OCI-LY3 (cell line): ENCODE data around the gene ARSJ.

Experiments used
- H2AFZ ChIP-seq: fragments of 200-600, 300-600 bp; shearing (Covaris generic); 2 replicates; pipeline ENCODE4 v1.6.0; 2014; ENCODE audit warnings: antibody characterized with exemption, low read depth, low read length
- H3K27ac ChIP-seq: fragments of 200-600, 300-600 bp; sonication (generic); 2 replicates; pipeline ENCODE4 v1.5.1; 2014; ENCODE audit warnings: mild to moderate bottlenecking, low read length, moderate library complexity, mixed read lengths
- H3K27me3 ChIP-seq: fragments of 200-600, 300-600 bp; sonication (generic); 2 replicates; pipeline ENCODE4 v1.6.1; 2014; ENCODE audit warnings: low read depth, low read length, mixed read lengths
- H3K36me3 ChIP-seq: fragments of 200-600, 300-600 bp; sonication (generic); replicated peaks from 2 replicates; pipeline ENCODE3; 2014; ENCODE audit warnings: low read depth, low read length, mixed read lengths
- H3K4me1 ChIP-seq: fragments of 300-600, 200-600 bp; sonication (generic); 2 replicates; pipeline ENCODE4 v1.6.1; 2014; ENCODE audit warnings: low read length, mixed read lengths
- H3K4me2 ChIP-seq: fragments of 200-600, 300-600 bp; sonication (generic); 2 replicates; pipeline ENCODE4 v1.6.1; 2014; ENCODE audit warnings: low read length, mixed read lengths
- H3K4me3 ChIP-seq: fragments of 300-600, 200-600 bp; sonication (generic); 2 replicates; pipeline ENCODE4 v1.5.1; 2014; ENCODE audit warnings: antibody characterized with exemption, mild to moderate bottlenecking, low read length, moderate library complexity
- H3K79me2 ChIP-seq: fragments of 300-600, 200-600 bp; shearing (Covaris generic); 2 replicates; pipeline ENCODE4 v1.6.1; 2014; ENCODE audit warnings: mild to moderate bottlenecking, low read length, mixed read lengths
- H3K9ac ChIP-seq: fragments of 300-600, 200-600 bp; shearing (Covaris generic); 2 replicates; pipeline ENCODE4 v1.6.0; 2014; ENCODE audit warnings: mild to moderate bottlenecking, low read length, moderate library complexity
- H3K9me3 ChIP-seq: fragments of 200-600, 300-600 bp; shearing (Covaris generic); 2 replicates; pipeline ENCODE4 v1.6.1; 2014; ENCODE audit warnings: low read length, mixed read lengths; ENCODE audit not compliant: insufficient read depth
- H4K20me1 ChIP-seq: fragments of 200-600, 300-600 bp; sonication (generic); 2 replicates; pipeline ENCODE4 v1.6.1; 2016; ENCODE audit warnings: low read length, mixed read lengths; ENCODE audit not compliant: insufficient read depth
- EZH2phosphoT487 ChIP-seq: fragments of 200-600 bp; shearing (Covaris generic); IDR thresholded peaks from 2 replicates; pipeline ENCODE4 v1.6.1; 2018; ENCODE audit warnings: antibody characterized with exemption, mixed run types, low read depth
- TF ChIP-seq, protein P1 (sequence below): fragments of 200-600, 300-600 bp; sonication (generic); IDR thresholded peaks from 2 replicates; pipeline ENCODE4 v1.5.1; 2014; ENCODE audit warnings: antibody characterized with exemption, low read length, low read depth

ARSJ gene

DNA sequence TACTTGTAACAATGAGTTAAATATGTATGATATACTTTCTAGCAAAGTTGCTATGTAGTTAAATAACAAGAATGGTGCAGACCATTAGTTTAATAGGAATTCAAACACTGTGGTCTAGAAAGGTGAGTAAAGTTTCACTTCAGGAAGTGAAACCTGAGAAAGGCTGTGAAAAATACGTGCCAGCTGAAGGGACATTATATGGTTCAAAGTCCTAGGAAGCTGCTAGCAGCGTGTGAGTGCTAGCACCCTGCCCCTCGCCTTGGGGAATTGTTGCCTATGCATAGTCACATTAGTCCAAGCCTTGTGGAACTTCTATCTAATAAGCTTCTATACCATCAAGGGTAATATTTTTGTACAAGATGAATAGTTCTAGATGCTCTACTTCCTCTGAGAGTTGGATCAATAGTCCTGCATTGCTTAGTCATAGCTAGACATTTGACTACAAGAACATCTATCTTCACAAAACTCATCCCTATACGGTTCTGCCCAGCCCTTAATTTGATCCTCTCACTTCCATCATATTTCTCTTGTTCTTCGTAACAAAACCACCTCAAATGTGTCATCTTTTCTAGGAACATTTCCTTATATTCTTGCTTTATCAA is 45.8 kb upstream of the ARSJ start:
- H2AFZ ChIP-seq = no peak overlapping the region
- H3K79me2 ChIP-seq = no peaks in the 10 kb centered on the region
- H3K4me2 ChIP-seq = peak overlapping the region; percentile 64
- peak overlapping the region; percentile 58 for H3K27ac ChIP-seq
- H3K9me3 ChIP-seq = no peaks in the 10 kb centered on the region
- H3K4me3 ChIP-seq = peak overlapping the region; percentile 46
- H4K20me1 ChIP-seq = no peaks in the 10 kb centered on the region
- no peak overlapping the region for H3K9ac ChIP-seq
- TF ChIP-seq EZH2phosphoT487 = no peak
- TF ChIP-seq, protein P1, sequence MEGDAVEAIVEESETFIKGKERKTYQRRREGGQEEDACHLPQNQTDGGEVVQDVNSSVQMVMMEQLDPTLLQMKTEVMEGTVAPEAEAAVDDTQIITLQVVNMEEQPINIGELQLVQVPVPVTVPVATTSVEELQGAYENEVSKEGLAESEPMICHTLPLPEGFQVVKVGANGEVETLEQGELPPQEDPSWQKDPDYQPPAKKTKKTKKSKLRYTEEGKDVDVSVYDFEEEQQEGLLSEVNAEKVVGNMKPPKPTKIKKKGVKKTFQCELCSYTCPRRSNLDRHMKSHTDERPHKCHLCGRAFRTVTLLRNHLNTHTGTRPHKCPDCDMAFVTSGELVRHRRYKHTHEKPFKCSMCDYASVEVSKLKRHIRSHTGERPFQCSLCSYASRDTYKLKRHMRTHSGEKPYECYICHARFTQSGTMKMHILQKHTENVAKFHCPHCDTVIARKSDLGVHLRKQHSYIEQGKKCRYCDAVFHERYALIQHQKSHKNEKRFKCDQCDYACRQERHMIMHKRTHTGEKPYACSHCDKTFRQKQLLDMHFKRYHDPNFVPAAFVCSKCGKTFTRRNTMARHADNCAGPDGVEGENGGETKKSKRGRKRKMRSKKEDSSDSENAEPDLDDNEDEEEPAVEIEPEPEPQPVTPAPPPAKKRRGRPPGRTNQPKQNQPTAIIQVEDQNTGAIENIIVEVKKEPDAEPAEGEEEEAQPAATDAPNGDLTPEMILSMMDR = no peak
- H3K36me3 ChIP-seq = no peaks in the 10 kb centered on the region
- H3K4me1 ChIP-seq = peaks cover 56% of the 10 kb centered on the region
- peaks cover 5% of the 10 kb centered on the region; the same call in 1 of the 2 replicates for H3K27me3 ChIP-seq

DNA sequence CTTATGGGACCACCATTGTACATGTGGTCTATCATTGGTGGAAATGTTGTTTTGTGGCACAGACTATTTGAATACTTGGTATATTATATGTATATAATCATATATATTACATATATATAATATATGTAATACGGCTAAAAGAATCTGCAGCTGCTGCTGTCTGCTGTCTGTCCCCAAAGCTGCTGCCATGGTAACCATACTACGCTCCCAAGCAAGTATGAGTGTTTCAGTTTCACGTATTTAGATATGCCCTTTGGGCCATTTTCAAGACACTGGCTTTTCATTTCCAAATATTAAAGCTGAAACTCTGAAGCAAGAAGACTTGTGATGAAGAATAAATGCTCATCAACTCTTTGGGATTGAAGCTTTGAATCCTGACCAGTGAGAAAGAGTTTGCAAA is 42.0 kb upstream of the ARSJ start:
- Histone ChIP-seq H3K9me3 (no peaks in the 10 kb centered on the region), H3K27ac (peak overlapping the region; percentile 27; the same call in 1 of the 2 replicates)
- no peak for TF ChIP-seq EZH2phosphoT487
- TF ChIP-seq, protein P1 = no peak

DNA sequence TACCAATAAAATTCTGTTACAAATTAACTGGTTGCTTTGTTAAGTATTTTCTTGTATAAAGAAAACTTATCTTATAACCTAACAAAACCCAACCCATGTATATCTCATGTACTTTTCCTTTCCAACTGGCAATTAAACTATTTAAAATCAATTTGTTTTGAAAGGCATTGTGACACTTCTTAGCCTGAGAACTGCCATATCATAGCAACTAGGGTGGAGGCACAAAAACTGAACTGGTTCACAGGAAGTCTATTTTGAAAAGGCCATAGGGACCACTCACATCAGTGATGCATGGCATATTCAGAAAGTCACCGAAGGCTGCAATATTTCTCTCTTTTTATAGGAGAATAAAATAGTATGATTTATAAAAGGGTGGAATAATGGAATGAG is 40.5 kb upstream of the ARSJ start:
- no peaks in the 10 kb centered on the region for H3K79me2 ChIP-seq
- TF ChIP-seq, protein P1 = no peak
- TF ChIP-seq EZH2phosphoT487 = no peak
- no peak overlapping the region for H3K4me2 ChIP-seq
- H3K27me3 ChIP-seq = no peaks in the 10 kb centered on the region
- H3K9me3 ChIP-seq = no peaks in the 10 kb centered on the region
- H3K4me3 ChIP-seq = no peak overlapping the region
- no peaks in the 10 kb centered on the region for H3K36me3 ChIP-seq
- no peak overlapping the region for H2AFZ ChIP-seq
- H3K4me1 ChIP-seq = peaks cover 41% of the 10 kb centered on the region
- no peak overlapping the region for H3K27ac ChIP-seq
- no peaks in the 10 kb centered on the region for H4K20me1 ChIP-seq
- H3K9ac ChIP-seq = no peak overlapping the region

More for the DNA sequence above, 42.0 kb upstream of the ARSJ start:
- Histone ChIP-seq H2AFZ (no peak overlapping the region), H3K27me3 (no peaks in the 10 kb centered on the region), H3K9ac (no peak overlapping the region), H4K20me1 (no peaks in the 10 kb centered on the region), H3K4me1 (peaks cover 54% of the 10 kb centered on the region), H3K79me2 (no peaks in the 10 kb centered on the region), H3K36me3 (no peaks in the 10 kb centered on the region), H3K4me2 (peak overlapping the region; percentile 57), H3K4me3 (peak overlapping the region; percentile 20; the same call in 1 of the 2 replicates)

DNA sequence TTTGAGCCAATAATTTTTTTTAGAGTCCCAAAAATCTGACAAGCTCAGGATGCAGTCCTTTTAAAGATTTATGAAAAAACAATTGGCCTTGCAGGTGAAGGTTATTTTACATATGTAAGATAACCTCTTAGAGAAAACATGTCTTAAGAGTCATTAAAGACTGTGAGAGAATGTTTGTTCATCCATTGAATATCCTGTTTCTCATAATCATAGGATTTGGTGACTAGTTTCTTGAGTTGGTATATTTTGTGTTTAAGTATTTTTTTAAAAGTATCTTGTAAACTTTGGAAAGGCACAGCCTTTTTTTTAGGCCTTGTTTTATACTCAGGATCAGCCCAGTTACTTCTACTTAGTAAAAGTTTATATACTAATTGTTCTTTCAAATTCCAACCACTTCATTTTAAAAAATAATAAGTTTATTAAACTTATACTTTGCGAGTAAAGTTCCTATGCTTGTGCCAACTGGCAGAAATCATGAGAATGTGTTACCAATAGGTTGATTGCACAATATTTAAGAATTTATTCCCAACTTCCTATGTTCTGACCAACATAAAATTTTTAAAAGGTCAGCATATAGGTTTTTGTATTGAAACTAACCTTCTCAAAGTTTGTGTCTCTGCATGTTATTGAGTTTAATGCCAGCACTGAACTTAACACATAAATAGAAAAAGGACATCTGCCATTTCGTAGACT is 40.0 kb upstream of the ARSJ start:
- no peak for TF ChIP-seq EZH2phosphoT487
- TF ChIP-seq, protein P1 = no peak
- Histone ChIP-seq H3K9ac (no peak overlapping the region), H3K36me3 (no peaks in the 10 kb centered on the region), H3K4me2 (no peak overlapping the region), H3K4me3 (no peak overlapping the region), H3K9me3 (no peaks in the 10 kb centered on the region), H2AFZ (no peak overlapping the region), H3K79me2 (no peaks in the 10 kb centered on the region), H3K4me1 (peaks cover 36% of the 10 kb centered on the region), H3K27me3 (no peaks in the 10 kb centered on the region), H4K20me1 (no peaks in the 10 kb centered on the region), H3K27ac (no peak overlapping the region)
